Mucosa of gallbladder (tissue), 1 donor: Measurements from ENCODE around the gene KCNN4. TPM values are rescaled to one million over a fixed set of nuclear protein-coding genes. Genes with fewer than 3 reads are reported as not detected.
"Not testable (repeated sequence)": the region's sequence is repeated elsewhere in the genome, so short reads cannot be mapped to it uniquely, and the experiment has no call there.

Experiments
- DNase-seq: peaks from one replicate; pipeline ENCODE4 v3.0.0-alpha.2; 2020; ENCODE audit warnings: low spot score
- total RNA-seq: library from RNA; stranded (reverse); gene quantifications from one replicate; pipeline ENCODE4 v1.2.1, GENCODE V29; 2021
- donor health status: DM: no; HTN: no; CAD: no.

The KCNN4 gene
- 10.5 TPM for total RNA-seq

- no peak for DNase-seq
Observed at GRCh38 chr19:43780706-43781525, at the start of gene KCNN4. Gene KCNN4, minus strand, starts transcription at chr19:43780973. Its CDS starts 112 bp downstream, at chr19:43780861.

GRCh38 chr19:43826787-43827754 is 46.3 kb upstream of the KCNN4 start, which contains the start of gene ZNF283:
Gene ZNF283, plus strand, starts transcription at chr19:43827321. Its CDS starts 6,184 bp downstream, at chr19:43833505.
- DNase-seq = peak; percentile 95

- not testable (repeated sequence) for DNase-seq
Observed at GRCh38 chr19:43824572-43824971, 43.8 kb upstream of the KCNN4 start.

GRCh38 chr19:43823856-43824255 is 43.1 kb upstream of the KCNN4 start:
- DNase-seq = not testable (repeated sequence)

GRCh38 chr19:43820884-43821215 is 40.1 kb upstream of the KCNN4 start:
- DNase-seq = no peak

- DNase-seq = peak; percentile 19
Observed at GRCh38 chr19:43820098-43820883, 39.5 kb upstream of the KCNN4 start.

- DNase-seq = no peak
Observed at GRCh38 chr19:43818500-43818899, 37.7 kb upstream of the KCNN4 start.

- not testable (repeated sequence) for DNase-seq
Observed at GRCh38 chr19:43817454-43817853, 36.7 kb upstream of the KCNN4 start.

GRCh38 chr19:43814663-43815352 is 34.0 kb upstream of the KCNN4 start:
- DNase-seq = no peak

GRCh38 chr19:43812688-43813087 is 31.9 kb upstream of the KCNN4 start:
- no peak for DNase-seq

- DNase-seq = no peak
Observed at GRCh38 chr19:43812259-43812658, 31.5 kb upstream of the KCNN4 start.

GRCh38 chr19:43811837-43812236 is 31.1 kb upstream of the KCNN4 start:
- no peak for DNase-seq

- no peak for DNase-seq
Observed at GRCh38 chr19:43809762-43810696, 29.3 kb upstream of the KCNN4 start.

GRCh38 chr19:43807651-43808050 is 26.9 kb upstream of the KCNN4 start:
- no peak for DNase-seq

- DNase-seq = no peak
Observed at GRCh38 chr19:43806848-43807247, 26.1 kb upstream of the KCNN4 start.

- DNase-seq = not testable (repeated sequence)
Observed at GRCh38 chr19:43806401-43806800, 25.6 kb upstream of the KCNN4 start.

GRCh38 chr19:43804432-43804831 is 23.7 kb upstream of the KCNN4 start:
- no peak for DNase-seq

- no peak for DNase-seq
Observed at GRCh38 chr19:43802216-43802951, 21.6 kb upstream of the KCNN4 start, which contains the start of gene LYPD5. Gene LYPD5, minus strand, starts transcription at chr19:43802447. Its CDS starts 67 bp downstream, at chr19:43802380.

- no peak for DNase-seq
Observed at GRCh38 chr19:43799502-43800142, 18.8 kb upstream of the KCNN4 start.
